ENCODE data around the gene PLSCR4. TPM values are rescaled to one million over a fixed set of nuclear protein-coding genes. Genes with fewer than 3 reads are reported as not detected.

PLSCR4 gene
- total and polyA plus RNA-seq, 5 donors from 2014 or later: not detected

DNA sequence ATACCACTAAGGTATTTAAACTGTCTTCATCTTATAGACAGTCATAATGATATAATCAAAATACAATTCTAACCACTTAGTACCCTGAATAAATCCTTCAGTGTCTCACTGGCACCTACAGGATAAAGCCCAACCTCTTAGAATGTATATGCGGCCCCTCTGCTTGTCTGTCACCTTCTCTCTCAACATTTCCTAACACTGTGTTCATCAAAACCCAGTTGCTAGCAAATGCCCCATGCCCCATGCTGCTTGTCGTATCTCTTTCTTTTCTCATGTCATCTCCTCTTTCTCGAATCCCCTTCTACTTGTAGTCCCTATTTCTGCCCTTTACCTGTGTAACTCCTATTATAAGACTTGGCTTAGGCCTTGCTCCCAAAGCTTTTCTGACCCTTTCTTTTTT lies 24.6 kb upstream of the PLSCR4 start:
- ATAC-seq (ENCODE audit: low read depth in 2 of 2) (no peak), DNase-seq (no peak)
- Histone ChIP-seq H3K36me3 (ENCODE audit: control insufficient read depth, insufficient read depth, low read length) (no peaks in the 10 kb centered on the region), H3K27ac (ENCODE audit: insufficient read depth, low read length, poor library complexity, severe bottlenecking) (no peak overlapping the region), H3K4me1 (ENCODE audit: control insufficient read depth, insufficient read depth, low read length, poor library complexity, severe bottlenecking) (no peaks in the 10 kb centered on the region), H3K27me3 (ENCODE audit: control insufficient read depth, insufficient read depth, low read length) (no peaks in the 10 kb centered on the region), H3K4me3 (ENCODE audit: low read depth, low read length) (no peak overlapping the region), H3K9me3 (ENCODE audit: control insufficient read depth in 2 of 2, low read length in 2 of 2) (peaks cover 0 to 2% of the 10 kb centered on the region in 2 experiments)
- Mint-ChIP-seq H3K4me3 (no peak overlapping the region), H3K27me3 (no peaks in the 10 kb centered on the region), H3K9me3 (peaks cover 0 to 6% (median 0%) of the 10 kb centered on the region in 7 donors), H3K36me3 (no peaks in the 10 kb centered on the region), H3K27ac (no peak overlapping the region), H3K4me1 (no peaks in the 10 kb centered on the region)

DNA sequence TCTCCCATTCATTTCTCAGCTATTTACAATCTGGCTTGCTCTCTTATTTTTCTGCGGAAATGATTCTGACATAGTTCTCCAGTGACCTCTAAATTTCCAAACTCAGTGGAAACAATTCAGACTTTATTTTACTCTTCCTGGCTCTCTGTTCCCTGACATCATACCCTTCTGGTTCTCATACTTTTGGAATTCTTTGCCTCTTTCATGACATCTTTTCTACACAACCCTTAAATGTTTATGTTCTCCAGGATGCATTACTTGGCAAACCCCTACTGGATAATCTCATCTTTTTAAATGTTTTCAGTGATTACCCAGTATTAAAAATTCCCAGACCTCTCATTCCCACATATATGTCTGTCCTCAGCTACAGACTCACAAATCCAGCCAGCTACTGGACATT lies 23.9 kb upstream of the PLSCR4 start:
- no peak for ATAC-seq (ENCODE audit: low read depth in 2 of 2)
- H3K27me3 Mint-ChIP-seq: no peaks in the 10 kb centered on the region
- H3K9me3 ChIP-seq (ENCODE audit: control insufficient read depth in 2 of 2, low read length in 2 of 2): peaks cover 0 to 2% of the 10 kb centered on the region in 2 experiments

DNA sequence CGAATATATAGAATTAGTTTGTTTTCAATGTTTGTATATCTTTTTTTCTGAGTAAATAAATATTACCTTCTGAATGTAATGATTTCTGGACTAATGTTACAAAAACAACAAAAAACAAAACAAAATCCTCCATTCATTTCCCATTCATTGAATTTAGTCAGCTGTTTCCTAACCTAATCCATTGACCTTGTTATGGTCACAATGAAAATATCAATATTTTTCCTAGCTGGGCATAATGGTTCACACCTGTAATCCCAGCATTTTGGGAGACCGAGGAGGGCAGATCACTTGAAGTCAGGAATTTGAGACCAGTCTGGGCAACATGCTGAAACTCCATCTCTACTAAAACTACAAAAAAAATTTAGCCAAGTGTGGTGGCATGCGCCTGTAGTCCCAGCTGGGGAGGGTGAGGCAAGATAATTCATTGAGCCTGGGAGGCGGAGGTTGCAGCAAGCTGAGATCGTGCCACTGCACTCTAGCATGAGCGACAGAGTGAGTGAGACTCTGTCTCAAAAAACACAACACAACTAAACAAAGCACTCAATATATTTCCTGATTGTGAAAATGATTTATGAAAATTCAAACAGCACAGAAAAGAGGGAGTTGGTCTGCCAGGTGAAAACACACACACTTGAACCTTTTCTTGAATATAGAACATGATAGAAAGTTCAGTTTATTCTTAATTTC lies 23.0 kb upstream of the PLSCR4 start:
- no peak for DNase-seq
- Mint-ChIP-seq H3K4me1 (no peaks in the 10 kb centered on the region), H3K36me3 (no peaks in the 10 kb centered on the region), H3K4me3 (no peak overlapping the region), H3K9me3 (peaks cover 0 to 5% (median 0%) of the 10 kb centered on the region in 7 donors), H3K27me3 (no peaks in the 10 kb centered on the region), H3K27ac (no peak overlapping the region)
- no peak for ATAC-seq (ENCODE audit: low read depth in 2 of 2)
- Histone ChIP-seq H3K27me3 (ENCODE audit: control insufficient read depth, insufficient read depth, low read length) (no peaks in the 10 kb centered on the region), H3K9me3 (ENCODE audit: control insufficient read depth in 2 of 2, low read length in 2 of 2) (peaks cover 0 to 2% of the 10 kb centered on the region in 2 experiments), H3K36me3 (ENCODE audit: control insufficient read depth, insufficient read depth, low read length) (no peaks in the 10 kb centered on the region), H3K4me3 (ENCODE audit: low read depth, low read length) (no peak overlapping the region), H3K27ac (ENCODE audit: insufficient read depth, low read length, poor library complexity, severe bottlenecking) (no peak overlapping the region), H3K4me1 (ENCODE audit: control insufficient read depth, insufficient read depth, low read length, poor library complexity, severe bottlenecking) (no peaks in the 10 kb centered on the region)

More for the DNA sequence above, 23.9 kb upstream of the PLSCR4 start:
- Mint-ChIP-seq H3K4me1 (no peaks in the 10 kb centered on the region), H3K27ac (no peak overlapping the region), H3K36me3 (no peaks in the 10 kb centered on the region), H3K9me3 (peaks cover 0 to 6% (median 0%) of the 10 kb centered on the region in 7 donors), H3K4me3 (no peak overlapping the region)
- no peaks in the 10 kb centered on the region for H3K4me1 ChIP-seq (ENCODE audit: control insufficient read depth, insufficient read depth, low read length, poor library complexity, severe bottlenecking)
- H3K36me3 ChIP-seq (ENCODE audit: control insufficient read depth, insufficient read depth, low read length): no peaks in the 10 kb centered on the region
- H3K27me3 ChIP-seq (ENCODE audit: control insufficient read depth, insufficient read depth, low read length): no peaks in the 10 kb centered on the region
- no peak overlapping the region for H3K27ac ChIP-seq (ENCODE audit: insufficient read depth, low read length, poor library complexity, severe bottlenecking)
- no peak for DNase-seq
- H3K4me3 ChIP-seq (ENCODE audit: low read depth, low read length): no peak overlapping the region

DNA sequence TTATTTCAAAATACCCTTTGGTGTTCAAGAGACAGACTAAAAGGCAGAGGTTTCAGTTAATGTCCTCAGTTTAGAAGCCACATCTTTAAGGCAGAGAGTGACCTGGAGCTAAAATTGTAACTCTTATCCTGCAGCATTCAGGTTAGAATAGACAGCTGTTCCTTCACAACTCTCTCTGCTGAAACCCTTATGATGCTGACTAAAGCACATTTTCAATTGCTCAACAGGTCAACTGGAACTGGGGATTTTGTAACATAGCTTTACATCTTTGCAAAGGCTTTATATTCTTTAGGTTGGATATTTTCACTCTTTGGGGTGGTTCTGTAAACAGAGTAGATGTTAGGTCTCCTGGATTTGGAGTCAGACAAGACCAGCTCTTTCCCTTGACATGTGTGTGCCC lies 20.3 kb upstream of the PLSCR4 start:
- ATAC-seq (ENCODE audit: low read depth in 2 of 2): no peak
- Histone ChIP-seq H3K27ac (ENCODE audit: insufficient read depth, low read length, poor library complexity, severe bottlenecking) (no peak overlapping the region), H3K9me3 (ENCODE audit: control insufficient read depth in 2 of 2, low read length in 2 of 2) (peaks cover 0 to 2% of the 10 kb centered on the region in 2 experiments), H3K36me3 (ENCODE audit: control insufficient read depth, insufficient read depth, low read length) (no peaks in the 10 kb centered on the region), H3K4me1 (ENCODE audit: control insufficient read depth, insufficient read depth, low read length, poor library complexity, severe bottlenecking) (no peaks in the 10 kb centered on the region), H3K27me3 (ENCODE audit: control insufficient read depth, insufficient read depth, low read length) (no peaks in the 10 kb centered on the region), H3K4me3 (ENCODE audit: low read depth, low read length) (no peak overlapping the region)
- Mint-ChIP-seq H3K36me3 (no peaks in the 10 kb centered on the region), H3K4me3 (no peak overlapping the region), H3K27ac (no peak overlapping the region), H3K4me1 (no peaks in the 10 kb centered on the region), H3K27me3 (no peaks in the 10 kb centered on the region), H3K9me3 (peaks cover 0 to 5% (median 0%) of the 10 kb centered on the region in 7 donors)
- DNase-seq: no peak

DNA sequence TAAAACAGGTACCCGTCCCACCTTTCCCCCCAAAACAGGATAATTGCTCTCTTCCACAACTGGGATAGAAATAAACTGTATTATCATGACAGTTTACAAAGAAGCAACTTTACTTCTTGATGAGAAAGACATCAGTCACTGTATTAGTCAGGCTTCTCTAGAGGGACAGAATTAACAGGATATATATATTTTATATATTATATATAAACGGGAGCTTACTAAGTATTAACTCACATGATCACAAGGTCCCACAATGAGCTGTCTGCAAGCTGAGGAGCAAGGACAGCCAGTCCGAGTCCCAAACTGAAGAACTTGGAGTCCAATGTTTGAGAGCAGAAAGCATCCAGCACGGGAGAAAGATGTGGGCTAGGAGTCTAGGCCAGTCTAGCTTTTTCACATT lies 18.4 kb upstream of the PLSCR4 start:
- Histone ChIP-seq H3K27ac (ENCODE audit: insufficient read depth, low read length, poor library complexity, severe bottlenecking) (no peak overlapping the region), H3K36me3 (ENCODE audit: control insufficient read depth, insufficient read depth, low read length) (no peaks in the 10 kb centered on the region), H3K27me3 (ENCODE audit: control insufficient read depth, insufficient read depth, low read length) (no peaks in the 10 kb centered on the region), H3K4me3 (ENCODE audit: low read depth, low read length) (no peak overlapping the region), H3K4me1 (ENCODE audit: control insufficient read depth, insufficient read depth, low read length, poor library complexity, severe bottlenecking) (no peaks in the 10 kb centered on the region), H3K9me3 (ENCODE audit: control insufficient read depth in 2 of 2, low read length in 2 of 2) (no peaks in the 10 kb centered on the region)
- Mint-ChIP-seq H3K9me3 (peaks cover 0 to 4% (median 0%) of the 10 kb centered on the region in 7 donors), H3K4me3 (no peak overlapping the region), H3K27me3 (no peaks in the 10 kb centered on the region), H3K36me3 (no peaks in the 10 kb centered on the region), H3K4me1 (no peaks in the 10 kb centered on the region), H3K27ac (no peak overlapping the region)
- ATAC-seq (ENCODE audit: low read depth in 2 of 2): no peak
- no peak for DNase-seq

DNA sequence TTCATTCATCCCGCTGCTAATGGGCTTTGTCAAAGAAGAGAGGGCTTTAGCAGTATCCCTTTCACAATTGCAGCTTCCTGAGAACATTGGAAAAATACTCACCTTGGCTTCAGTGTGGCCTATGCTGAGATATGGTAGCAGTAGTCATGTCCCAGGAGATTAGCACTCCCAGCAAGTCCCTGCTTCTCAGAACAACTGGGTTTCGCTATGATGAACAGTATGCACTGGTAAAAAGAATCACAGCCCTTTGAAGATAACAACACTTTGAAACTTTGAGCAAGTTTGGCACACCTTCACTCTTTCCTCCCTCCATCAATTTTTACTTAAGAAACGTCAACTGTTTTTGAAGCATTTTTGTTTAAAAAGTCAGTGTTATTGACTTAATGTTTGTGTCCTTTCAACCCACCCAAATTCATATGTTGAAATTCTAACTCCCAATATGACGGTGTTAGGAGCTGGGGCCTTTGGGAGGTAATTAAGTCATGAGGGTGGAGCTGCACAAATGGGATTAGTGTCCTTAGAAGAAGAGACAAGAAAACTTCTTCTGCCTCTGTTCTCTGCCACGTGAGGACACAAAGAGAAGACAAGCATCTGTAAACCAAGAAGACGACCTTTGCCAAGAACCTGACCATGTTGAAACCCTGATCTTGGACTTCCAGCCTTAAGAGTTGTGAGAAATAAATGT lies 17.8 kb upstream of the PLSCR4 start:
- Mint-ChIP-seq H3K9me3 (peaks cover 0 to 3% (median 0%) of the 10 kb centered on the region in 7 donors), H3K27me3 (no peaks in the 10 kb centered on the region), H3K4me3 (no peak overlapping the region), H3K27ac (no peak overlapping the region), H3K4me1 (no peaks in the 10 kb centered on the region), H3K36me3 (no peaks in the 10 kb centered on the region)
- ATAC-seq (ENCODE audit: low read depth in 2 of 2): no peak
- Histone ChIP-seq H3K27me3 (ENCODE audit: control insufficient read depth, insufficient read depth, low read length) (no peaks in the 10 kb centered on the region), H3K36me3 (ENCODE audit: control insufficient read depth, insufficient read depth, low read length) (no peaks in the 10 kb centered on the region), H3K27ac (ENCODE audit: insufficient read depth, low read length, poor library complexity, severe bottlenecking) (no peak overlapping the region), H3K4me3 (ENCODE audit: low read depth, low read length) (no peak overlapping the region), H3K9me3 (ENCODE audit: control insufficient read depth in 2 of 2, low read length in 2 of 2) (no peaks in the 10 kb centered on the region), H3K4me1 (ENCODE audit: control insufficient read depth, insufficient read depth, low read length, poor library complexity, severe bottlenecking) (no peaks in the 10 kb centered on the region)
- DNase-seq: no peak

DNA sequence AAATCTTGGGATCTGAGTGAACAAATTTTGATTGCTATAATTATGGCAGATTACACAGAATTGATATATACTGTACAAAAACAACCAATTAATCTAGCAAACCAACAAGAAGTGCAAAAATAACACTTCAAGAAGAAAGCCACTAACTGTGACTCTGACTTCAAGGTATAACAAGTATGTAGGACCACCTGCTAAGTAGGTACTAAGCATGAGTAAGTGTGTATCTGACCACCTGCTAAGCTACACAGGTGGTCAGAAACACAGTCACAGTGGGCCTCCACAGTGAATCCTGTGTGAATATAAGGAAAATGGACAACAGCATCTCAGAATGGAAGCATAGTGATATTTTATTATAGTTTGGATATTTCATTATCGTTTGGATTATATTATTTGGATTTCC lies 14.8 kb upstream of the PLSCR4 start:
- no peaks in the 10 kb centered on the region for H3K27me3 Mint-ChIP-seq
- H3K9me3 Mint-ChIP-seq: peaks cover 0 to 2% (median 0%) of the 10 kb centered on the region in 7 donors
- H3K27ac Mint-ChIP-seq: no peak overlapping the region
- H3K4me3 Mint-ChIP-seq: no peak overlapping the region
- Histone ChIP-seq H3K4me1 (ENCODE audit: control insufficient read depth, insufficient read depth, low read length, poor library complexity, severe bottlenecking) (no peaks in the 10 kb centered on the region), H3K36me3 (ENCODE audit: control insufficient read depth, insufficient read depth, low read length) (no peaks in the 10 kb centered on the region), H3K9me3 (ENCODE audit: control insufficient read depth in 2 of 2, low read length in 2 of 2) (no peaks in the 10 kb centered on the region), H3K27ac (ENCODE audit: insufficient read depth, low read length, poor library complexity, severe bottlenecking) (no peak overlapping the region), H3K4me3 (ENCODE audit: low read depth, low read length) (no peak overlapping the region), H3K27me3 (ENCODE audit: control insufficient read depth, insufficient read depth, low read length) (no peaks in the 10 kb centered on the region)
- DNase-seq (no peak), ATAC-seq (ENCODE audit: low read depth in 2 of 2) (no peak)
- no peaks in the 10 kb centered on the region for H3K4me1 Mint-ChIP-seq
- no peaks in the 10 kb centered on the region for H3K36me3 Mint-ChIP-seq

Measured in CD4-positive, CD25-positive, alpha-beta regulatory T cell (primary cell).